Activated CD4-positive, alpha-beta T cell treated with anti-CD3 and anti-CD28 coated beads, Interleukin-2, Interleukin-6, amounts not matched to agents 100 ng/mL and 50 ng/mL, durations not matched to agents 16 hours and 8 hours (primary cell): ENCODE results near the gene C11orf91.
"Not testable (repeated sequence)": the region's sequence is repeated elsewhere in the genome, so short reads cannot be mapped to it uniquely, and the experiment has no call there.

Experiments used
- DNase-seq: peaks from one replicate; pipeline ENCODE4 v3.0.0-alpha.2; 2020

The C11orf91 gene

DNA sequence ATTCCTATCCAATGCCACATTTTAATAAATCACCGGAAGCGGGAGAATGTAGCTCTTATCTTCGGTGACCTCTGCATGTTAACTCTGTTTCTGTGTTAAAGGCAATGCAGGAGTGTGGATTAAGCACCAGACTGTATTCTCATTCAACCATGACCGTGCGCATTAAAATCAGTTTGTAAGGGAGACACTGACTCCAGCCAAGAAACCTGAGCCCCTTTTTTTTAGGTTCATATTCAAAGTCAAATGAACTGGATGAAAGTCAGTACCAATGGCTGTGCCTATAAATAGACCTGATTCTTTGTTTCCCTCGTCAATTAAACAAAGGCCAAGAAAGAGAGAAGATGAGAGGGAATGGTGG lies 32.2 kb downstream of the C11orf91 start:
- DNase-seq, result no peak

DNA sequence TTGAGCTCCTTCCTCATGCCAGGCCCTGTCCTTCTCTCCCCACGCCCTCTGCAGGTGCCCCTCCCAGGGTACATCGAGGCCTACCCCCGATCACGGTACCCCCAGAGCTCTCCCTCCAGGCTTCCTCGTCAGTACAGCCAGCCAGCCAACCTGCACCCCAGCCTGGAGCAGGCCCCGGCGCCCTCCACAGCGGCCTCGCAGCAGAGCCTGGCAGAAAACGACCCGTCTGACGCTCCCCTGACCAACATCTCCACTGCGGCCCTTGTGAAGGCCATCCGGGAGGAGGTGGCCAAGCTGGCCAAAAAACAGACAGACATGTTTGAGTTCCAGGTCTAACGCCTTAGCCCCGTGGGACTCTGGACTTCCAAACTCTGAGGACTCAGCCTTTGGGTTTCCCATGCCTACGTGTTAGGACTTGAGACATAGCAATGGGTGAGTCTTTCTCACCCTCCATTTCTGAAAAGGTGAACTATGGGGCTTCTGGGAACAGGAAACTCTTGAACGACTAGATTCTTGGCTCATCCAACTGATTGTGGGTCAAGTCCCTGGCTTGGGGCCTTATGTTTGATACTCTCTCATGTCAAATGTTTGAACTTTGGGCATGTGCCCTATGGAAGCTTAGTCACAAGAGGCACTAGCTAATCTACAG lies 32.7 kb downstream of the C11orf91 start:
- no peak for DNase-seq

DNA sequence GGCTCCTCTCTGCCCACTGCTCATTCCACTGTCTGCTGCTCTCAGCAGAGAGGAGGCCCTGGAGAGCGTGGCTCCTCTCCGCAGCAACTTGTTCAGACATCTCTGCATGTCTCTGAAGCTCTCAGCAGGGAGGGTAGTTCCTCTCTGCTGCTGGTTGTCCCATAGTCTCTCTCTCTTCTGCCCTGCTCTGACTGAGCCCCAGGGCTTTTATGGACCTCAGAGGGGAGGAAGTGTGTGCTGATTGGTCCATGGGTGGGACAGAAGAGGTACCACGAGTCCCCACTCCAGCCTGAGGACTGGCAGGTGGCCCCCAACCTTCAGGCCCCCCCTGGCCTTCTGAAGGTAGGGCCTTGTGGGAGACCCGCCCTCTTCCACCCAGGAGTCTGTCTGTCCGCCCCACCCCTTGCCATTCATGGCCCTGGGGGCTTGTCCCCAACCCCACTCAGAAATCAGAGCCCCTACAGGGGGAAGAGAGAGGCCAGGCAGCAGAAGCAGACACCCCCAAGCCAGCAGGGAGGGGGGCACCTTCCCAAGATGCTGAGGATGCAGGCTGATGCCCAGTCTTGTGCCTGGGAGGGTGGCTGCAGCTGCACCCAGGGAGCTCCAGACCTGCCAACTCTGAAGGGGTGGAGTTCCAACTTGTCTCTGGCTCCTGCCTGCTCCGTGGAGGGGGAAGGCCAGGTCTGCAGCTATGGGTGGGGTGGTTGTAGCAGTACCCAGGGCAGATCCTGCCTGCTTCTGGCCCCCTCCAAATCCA lies 35.1 kb downstream of the C11orf91 start:
- no peak for DNase-seq

DNA sequence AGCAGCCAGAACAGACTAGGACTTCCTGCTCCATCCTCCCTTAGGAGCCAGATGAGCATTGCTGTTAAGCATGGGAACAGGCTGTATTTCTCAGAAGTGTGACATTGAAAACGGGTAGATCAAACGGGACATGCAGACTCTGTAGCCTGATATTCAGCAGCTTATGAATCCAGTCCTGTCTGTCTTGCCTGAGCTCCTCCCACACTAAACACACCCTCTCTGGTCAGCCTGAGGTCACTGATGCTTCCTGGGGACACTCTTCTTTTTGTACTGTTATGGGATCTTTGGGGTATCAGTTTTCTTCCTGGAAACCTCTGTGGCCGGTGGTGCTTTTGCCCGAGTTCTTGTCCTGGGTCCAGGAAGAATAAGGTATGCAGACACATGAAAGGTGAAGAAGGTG lies 35.8 kb downstream of the C11orf91 start:
- no peak for DNase-seq

DNA sequence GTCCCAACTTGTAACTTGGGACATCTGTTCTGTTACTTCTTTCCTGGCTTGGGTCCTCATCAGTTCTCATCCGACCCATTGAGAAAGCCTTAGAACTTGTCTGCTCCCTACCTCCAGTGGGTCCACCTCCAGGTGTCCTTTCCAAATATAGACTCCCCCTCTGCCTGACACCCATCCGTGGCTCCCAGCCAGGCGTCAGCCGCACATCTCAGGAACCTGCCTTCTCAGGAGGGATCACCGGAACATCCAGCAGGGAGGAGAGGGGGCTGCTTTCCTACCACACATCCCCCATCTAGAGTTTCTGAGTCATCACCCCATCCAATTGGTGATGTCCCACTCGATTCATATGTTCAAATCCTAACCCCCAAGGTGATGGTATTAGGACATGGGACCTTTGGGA lies 36.5 kb downstream of the C11orf91 start:
- DNase-seq, result no peak

DNA sequence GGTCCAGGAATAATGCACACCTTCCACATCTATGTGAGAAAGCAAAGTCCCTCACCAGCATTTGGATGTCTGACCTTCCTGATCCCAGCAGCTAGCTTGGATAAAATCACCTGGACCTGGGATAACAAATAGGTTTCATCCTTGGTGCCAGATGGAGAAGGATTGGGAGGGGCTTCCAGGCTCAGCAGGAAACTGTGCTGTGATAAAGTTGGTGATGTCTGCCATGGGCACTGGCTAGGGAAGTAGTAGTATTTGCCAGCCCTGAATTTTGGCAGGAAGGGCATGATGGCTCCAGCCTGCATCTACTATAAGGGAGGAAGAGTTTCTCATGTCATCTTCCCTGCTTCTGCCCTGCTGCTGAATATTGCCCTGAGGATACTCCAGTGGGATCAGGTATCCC lies 37.5 kb downstream of the C11orf91 start:
- DNase-seq, result no peak

DNA sequence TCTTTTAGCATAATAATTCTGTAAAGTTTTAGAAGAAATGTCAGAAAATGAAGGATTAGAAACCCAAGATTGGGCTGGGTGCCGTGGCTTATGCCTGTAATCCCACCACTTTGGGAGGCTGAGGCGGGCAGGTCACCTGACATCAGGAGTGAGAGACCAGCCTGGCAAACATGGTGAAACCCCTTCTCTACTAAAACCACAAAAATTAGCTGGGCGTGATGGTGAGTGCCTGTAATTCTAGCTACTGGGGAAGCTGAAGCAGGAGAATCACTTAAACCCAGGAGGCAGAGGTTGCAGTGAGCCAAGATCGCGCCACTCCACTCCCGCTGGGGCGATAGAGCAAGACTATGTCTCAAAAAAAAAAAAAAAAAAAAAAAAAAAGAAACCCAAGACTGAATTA lies 39.1 kb downstream of the C11orf91 start:
- DNase-seq, result not testable (repeated sequence)

DNA sequence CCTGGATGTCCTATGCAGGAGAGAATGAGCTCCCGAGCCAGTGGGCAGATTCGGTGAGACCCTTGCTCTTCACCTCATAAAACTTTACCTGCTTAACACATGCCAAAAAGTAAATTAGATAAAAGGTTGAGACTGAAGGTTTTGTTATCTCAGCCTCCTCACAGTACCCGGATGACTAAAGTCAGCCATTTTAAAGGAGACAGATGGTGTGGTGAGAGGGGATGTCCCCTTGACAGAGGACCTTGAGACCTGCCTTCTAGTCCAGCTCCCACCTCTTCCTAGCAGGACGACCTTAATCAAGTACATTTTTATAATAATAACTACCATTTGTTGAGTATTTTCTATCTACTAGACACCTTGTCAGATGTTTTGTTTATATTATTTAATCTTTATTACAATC lies 39.7 kb downstream of the C11orf91 start:
- no peak for DNase-seq

DNA sequence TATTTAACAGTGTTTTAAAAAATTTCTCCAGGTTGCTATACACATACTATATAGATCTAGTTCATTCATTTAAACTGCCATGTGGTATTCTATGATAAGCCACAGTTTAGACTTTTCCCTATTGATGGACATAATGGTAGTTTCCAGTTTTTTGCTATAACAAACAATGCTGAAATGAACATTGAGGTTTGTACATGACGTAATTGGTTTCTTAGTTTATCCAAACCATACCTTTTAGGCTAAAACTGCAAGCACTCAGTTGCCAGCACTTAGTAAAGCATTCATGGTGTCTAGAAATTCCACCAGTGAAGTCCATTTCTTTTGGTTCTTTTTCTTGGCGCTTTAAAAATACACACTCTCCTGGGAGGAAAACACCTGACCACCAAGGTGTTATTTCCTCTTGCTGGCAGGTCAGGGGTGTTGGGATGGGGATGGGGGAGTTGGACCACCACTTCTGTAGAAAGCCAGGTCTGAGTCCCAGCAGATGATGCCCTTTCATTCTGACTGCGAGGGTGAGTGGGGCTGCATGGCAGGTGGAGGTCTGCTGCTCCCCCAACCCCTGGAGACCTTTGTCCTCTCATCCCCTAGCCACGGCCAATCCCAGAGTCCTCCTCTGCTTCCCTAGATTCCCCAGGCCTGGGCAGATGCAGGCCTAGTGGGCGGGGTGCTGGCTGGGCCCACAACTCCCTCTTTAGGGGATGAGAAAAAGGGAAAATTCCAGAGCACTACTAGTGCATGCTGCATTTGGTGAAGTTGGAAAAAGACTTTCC lies 41.1 kb downstream of the C11orf91 start:
- no peak for DNase-seq

DNA sequence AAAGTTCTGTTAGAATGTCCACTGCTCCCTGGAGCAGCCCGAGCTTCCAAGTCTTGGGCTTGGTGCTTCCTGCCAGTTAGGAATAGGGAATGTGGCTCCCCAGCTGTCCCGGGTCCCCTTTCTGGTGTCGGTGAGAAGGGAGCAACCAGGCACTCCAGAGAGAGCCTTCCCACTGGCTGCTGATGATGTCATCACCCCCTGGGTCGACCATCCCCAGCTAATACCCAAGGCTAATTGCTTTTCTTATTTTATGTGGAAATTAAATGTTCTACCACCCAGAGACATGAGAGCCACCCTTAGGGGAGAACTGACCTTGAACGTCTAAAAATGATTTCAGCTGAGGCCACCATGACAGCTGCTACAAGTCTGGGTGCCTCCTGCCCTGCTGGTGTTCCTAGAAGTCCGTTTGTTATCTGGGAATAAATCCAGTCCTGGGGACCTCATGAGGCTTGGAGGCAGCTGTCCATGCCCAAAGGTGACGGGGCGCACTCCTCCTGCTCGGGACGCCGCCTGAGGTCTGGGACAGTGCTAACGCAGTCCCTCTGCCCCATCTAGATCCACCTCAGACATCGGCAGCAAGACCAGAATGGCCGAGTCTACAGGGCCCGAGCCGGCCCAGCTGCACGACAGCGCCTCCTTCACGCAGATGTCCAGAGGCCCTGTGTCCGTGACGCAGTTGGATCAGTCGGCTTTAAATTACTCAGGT lies 42.3 kb downstream of the C11orf91 start:
- DNase-seq, result no peak

DNA sequence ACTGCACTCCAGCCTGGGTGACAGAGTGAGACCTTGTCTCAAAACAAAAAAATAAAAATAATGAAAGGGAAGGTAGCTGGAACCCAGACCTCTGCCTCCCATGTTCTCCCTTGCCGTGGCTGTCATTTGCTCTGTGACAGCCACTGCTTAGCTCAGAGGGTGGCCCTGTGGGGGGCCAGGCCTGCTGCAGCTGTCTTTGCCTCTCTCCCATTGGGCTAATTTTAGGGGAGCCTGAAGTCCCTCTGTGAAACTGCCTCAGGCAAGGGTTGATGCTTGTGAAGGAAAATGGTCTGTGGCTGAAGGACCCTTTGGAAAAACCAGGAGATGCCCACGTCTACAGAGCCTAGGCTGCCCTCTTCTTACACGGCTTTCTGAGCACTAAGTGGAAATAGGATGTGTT lies 42.9 kb downstream of the C11orf91 start:
- no peak for DNase-seq

DNA sequence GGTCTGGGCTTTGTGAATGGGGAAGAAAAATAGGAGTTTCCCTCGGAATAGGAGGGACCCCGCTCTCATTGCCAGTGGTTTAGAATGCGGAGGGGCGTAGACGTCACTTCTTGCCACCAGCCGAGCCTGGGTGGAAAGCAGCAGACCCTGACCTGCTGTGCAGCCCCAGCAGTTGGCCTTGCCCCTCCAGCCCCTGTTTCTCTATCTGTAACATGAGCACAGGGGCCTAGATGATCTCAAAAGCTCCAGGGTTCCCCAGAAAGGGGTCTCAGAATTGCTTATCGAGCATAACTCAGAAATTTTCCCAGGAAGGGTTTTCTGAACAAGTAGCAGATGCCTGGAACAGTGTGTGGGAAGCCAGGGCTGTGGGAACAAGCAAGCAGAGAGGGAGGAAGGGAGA lies 43.9 kb downstream of the C11orf91 start:
- DNase-seq, result no peak

DNA sequence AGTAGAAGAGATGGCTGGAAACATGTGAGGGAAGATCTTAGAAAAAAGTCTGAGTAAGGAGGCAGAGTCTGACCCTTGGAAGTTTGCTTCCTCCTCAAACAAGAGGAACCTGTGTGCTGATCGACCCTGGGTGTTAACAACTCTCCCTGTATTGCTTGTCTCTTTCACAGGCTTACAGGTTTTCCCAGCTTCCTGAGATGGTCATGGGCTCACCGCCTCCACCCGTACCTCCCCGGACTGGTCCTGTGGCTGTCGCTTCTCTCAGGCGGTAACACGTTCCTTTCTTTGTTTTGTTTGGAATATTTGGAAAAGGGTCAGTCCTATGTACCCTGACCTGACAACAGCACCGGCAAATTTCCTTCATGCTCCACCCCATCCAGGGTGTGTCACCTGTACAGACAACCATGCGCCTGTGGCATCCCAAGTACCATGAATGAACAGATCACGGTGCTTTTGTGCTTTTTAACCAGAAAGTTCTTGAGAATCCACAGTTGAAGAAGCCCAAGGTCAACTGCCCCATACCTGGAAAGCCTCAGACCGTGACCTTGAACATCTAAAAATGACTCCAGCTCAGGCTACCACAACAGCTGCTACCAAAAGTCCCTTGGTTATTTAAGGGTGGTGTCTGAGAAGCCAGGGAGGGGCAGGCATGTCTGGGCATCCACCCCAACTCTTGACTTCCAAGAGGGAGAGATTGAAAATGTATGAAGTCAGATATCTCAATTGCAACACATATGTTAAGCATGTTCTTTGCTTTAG lies 44.6 kb downstream of the C11orf91 start:
- no peak for DNase-seq

DNA sequence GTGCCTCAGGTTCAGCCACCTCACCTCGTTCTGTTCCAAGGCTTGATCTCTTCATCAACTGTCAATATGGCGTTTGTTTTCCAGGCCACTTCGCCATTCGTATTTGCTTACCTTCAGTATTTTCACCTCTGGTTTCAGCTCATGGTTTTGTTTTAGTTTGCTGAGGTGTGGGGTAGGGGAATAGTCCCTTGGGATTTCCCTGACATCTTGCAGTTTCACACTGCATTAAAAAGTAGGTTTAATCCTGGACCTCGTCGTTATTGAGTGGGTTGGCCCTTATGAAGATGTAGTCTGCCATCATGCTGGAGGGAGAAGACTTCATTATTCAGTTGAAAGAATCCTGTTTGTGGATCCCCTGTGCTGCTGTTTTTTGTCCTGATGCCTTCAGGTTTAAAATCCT lies 46.0 kb downstream of the C11orf91 start:
- DNase-seq, result no peak

DNA sequence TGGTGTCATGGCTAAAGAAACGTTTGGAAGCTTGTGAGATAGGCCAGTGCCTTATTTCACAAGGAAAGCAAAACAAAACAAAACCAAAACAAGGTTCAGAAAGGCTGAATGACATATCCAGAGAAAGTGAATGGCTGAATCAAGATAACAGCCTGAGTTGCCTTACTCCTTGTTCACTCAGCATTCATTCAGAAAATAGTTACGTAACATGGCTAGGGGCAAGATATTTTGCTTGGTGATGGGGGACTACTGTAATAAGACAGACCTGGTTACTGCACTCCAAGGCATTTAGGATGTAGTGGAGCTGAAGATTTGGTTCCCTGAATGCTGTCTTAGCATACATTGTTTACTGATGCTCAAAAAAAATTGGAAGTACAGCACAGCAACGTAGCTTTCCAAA lies 47.7 kb downstream of the C11orf91 start:
- DNase-seq, result no peak

DNA sequence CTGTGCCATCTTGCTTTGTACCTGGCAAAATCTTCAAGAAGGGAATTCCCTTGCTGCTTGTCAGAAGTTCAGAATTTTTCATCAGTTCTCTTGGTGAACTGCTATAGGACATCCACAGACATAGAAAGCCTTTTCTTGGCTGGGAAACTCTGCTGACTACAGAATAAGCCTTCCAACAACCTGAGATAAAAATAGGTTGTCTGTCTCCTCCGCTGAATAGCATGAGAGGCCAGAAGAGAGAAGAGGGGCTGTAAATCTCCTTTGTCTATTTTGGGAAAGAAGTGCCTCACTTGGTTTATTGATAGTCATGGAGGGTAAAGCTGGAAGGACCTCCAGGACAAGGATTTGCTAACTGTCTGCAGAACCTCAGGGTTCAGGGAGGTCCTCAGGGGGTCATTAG lies 48.2 kb downstream of the C11orf91 start:
- DNase-seq, result no peak

DNA sequence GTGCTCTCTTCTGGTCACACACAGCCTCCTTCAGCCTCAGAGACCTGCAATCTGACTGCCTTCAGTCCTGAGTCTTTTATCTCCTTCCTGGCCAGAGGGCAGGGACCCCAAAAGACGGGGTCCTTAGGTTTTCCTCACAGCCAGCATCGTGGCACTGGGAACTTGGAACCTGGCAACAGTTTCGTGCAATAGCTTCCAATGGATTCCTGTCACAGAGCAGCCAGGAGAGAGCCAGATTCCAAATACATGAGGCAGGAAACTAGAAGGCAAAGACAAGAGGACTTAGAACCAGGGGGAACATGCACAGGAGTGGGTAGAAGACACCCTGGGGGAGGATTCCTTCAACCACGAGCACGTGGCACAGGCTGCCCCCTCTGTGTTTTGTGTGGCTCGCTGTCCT lies 48.6 kb downstream of the C11orf91 start:
- no peak for DNase-seq

DNA sequence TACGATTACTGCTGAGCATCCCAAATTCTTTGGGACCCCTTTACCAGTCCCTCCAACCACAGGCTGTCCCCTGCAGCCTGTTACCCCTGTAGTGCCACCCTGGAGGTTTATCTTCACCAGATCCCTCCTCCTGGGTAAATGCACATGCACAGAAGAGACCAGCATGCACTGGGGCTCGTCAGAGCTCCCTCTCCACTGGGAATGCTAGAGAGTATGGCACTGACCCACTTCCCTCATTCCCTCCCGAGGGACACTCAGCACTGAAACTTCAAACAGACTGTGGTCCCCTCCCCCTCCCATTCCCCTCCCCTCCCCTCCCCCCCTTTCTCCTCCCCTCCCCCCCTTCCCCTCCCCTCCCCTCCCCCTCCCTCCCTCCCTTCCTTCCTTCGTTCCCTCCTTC lies 49.1 kb downstream of the C11orf91 start:
- no peak for DNase-seq

DNA sequence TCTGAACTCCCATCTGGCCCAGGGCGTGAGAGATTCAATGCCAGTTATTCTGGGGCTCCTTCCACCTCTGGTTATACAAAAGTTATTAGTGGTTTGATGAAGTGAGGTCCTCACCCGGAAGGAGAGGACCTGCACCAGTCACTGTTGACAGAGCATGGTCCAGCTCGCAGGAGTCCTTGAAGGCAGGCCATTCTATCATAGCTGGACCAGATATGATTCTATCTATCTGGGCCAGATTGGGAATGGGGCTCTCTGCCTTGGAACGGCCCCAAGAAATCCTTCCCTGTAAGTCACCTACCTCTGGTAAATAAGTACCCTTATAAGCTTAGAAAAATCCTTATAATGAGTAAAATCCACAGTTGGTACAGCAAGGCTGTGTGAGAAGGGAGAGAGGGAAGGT lies 50.7 kb downstream of the C11orf91 start:
- no peak for DNase-seq
